NCI-H2029 treated with DMSO at 0.1 percent for 48 hours (cell line): ENCODE data around the gene MUCL3.
"Not testable (repeated sequence)": the region's sequence is repeated elsewhere in the genome, so short reads cannot be mapped to it uniquely, and the experiment has no call there.

Experiments used
- DNase-seq: peaks from one replicate; lab custom pipeline; 2025; lab: John Stamatoyannopoulos, UW

MUCL3 gene

GRCh38 chr6:30940361-30940986, at the start of gene MUCL3:
TSS of gene MUCL3 (plus strand) at chr6:30940973. CDS start at chr6:30941000, 27 bp downstream.
- DNase-seq: no peak

DNA sequence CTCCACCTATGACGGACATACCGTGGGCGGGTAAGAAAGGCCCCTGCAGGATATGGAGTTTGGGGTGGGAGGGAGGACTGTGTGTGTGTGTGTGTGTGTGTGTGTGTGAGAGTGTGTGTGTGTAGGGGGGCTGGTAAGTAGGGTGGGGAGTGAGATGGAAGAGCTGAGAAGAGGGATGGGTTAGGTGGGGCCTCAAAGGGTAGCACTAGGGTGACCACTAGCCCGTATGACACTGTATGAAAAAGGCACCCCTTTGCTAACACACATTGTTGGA, 49.4 kb upstream of the MUCL3 start:
- no peak for DNase-seq

DNA sequence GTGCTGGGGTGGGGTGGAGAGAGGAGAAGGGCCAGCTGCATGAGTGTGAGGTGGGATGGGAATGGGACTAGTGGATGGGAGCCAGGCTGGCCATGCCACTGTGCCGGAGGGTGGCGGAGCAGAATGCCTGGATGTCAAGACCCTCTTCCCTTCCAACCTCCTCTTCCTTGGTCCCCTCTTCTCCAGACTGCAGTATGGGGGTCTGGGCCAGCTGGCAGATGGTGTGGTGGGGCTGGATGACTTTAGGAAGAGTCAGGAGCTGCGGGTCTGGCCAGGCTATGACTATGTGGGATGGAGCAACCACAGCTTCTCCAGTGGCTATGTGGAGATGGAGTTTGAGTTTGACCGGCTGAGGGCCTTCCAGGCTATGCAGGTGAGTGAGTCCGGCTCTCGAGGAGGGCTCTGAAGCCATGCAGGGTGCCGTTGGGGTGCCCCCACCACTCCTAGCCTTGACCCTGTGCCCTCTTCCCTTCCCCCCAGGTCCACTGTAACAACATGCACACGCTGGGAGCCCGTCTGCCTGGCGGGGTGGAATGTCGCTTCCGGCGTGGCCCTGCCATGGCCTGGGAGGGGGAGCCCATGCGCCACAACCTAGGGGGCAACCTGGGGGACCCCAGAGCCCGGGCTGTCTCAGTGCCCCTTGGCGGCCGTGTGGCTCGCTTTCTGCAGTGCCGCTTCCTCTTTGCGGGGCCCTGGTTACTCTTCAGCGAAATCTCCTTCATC, 48.8 kb upstream of the MUCL3 start:
- no peak for DNase-seq

GRCh38 chr6:30893001-30893591, 47.7 kb upstream of the MUCL3 start:
- DNase-seq: no peak

- DNase-seq: no peak
Observed at GRCh38 chr6:30893666-30894065, 47.1 kb upstream of the MUCL3 start.

- DNase-seq: no peak
Observed at GRCh38 chr6:30894381-30894780, 46.4 kb upstream of the MUCL3 start.

GRCh38 chr6:30894935-30895334, 45.8 kb upstream of the MUCL3 start:
- no peak for DNase-seq

DNA sequence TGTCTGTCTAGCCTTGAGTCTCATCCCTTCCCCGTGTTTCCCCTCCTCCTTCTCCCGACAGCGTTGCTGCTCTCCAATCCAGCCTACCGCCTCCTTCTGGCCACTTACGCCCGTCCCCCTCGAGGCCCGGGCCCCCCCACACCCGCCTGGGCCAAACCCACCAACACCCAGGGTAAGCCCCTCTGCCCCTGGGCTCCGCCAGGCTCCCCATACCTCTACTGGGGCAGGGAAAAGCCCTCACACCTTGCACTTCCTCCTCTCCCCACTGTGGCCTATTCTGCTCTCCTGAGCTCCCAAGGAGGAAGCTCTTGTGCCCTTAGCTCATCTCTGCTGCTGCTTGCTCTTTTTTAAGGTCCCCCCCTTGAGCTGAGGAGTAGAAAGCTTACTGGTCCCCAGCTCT, 45.4 kb upstream of the MUCL3 start:
- no peak for DNase-seq

- no peak for DNase-seq
Observed at GRCh38 chr6:30896541-30896940, 44.2 kb upstream of the MUCL3 start.

DNA sequence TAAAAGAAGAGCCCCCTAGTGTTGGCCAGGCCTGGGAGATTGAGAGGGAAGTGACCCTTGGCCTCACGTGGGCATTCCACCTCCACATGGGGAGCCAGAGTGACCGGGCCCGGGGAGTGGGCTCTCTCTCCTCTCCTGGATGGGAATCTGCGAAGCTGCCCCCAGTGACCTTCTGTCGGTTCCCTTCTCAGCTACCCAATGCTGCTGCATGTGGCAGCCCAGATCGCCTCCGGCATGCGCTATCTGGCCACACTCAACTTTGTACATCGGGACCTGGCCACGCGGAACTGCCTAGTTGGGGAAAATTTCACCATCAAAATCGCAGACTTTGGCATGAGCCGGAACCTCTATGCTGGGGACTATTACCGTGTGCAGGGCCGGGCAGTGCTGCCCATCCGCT, 42.9 kb upstream of the MUCL3 start:
- DNase-seq: no peak

DNA sequence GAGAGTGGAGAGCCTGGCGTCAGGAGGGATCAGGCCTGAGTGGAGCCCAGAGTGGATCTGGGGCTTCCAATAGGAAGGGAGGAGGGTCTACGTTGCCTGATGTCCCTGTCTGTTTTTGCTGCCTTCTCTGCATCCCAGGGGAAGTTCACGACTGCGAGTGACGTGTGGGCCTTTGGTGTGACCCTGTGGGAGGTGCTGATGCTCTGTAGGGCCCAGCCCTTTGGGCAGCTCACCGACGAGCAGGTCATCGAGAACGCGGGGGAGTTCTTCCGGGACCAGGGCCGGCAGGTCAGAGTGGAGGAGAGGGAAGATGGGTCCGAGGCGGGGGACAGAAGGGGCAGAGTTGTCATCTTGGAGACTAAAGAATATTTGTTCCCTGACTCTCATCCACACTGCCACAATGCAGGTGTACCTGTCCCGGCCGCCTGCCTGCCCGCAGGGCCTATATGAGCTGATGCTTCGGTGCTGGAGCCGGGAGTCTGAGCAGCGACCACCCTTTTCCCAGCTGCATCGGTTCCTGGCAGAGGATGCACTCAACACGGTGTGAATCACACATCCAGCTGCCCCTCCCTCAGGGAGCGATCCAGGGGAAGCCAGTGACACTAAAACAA, 41.9 kb upstream of the MUCL3 start:
- no peak for DNase-seq

- no peak for DNase-seq
Observed at GRCh38 chr6:30900863-30901417, 39.8 kb upstream of the MUCL3 start.

DNA sequence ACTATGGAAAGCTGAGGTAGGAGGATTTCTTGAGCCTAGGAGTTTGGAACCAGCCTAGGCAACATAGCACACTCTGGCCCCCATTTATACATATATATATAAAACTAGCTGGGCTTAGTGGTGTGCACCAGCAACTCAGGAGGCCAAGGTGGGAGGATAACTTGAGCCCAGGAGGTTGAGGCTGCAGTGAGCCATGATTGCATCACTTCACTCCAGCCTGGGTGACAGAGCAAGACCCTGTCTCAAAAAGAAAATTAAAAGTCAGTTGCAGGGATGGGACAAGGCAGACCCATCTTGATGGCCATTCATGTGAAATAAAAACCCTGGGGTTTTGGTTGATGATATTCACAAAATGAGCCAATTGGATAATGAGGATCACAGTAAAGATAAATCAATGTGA, 39.3 kb upstream of the MUCL3 start:
- no peak for DNase-seq

- DNase-seq: not testable (repeated sequence)
Observed at GRCh38 chr6:30902196-30902595, 38.6 kb upstream of the MUCL3 start.

- no peak for DNase-seq
Observed at GRCh38 chr6:30902709-30903108, 38.1 kb upstream of the MUCL3 start.

DNA sequence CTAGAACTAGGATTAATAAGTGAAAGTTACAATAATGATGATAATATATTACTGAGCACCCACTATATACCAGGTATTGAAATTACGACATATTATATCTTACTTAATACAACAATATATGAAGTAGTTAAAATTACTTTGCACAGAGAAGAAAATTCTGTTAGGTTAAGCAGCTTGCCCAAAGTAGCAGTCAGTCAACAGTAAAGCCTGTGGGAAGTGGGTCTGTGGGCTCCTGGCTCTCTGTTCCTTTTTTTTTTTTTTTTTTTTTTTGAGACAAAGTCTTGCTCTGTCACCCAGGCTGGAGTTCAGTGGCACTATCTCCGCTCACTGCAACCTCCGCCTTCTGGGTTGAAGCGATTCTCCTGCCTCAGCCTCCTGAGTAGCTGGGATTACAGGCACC, 37.5 kb upstream of the MUCL3 start:
- no peak for DNase-seq

DNA sequence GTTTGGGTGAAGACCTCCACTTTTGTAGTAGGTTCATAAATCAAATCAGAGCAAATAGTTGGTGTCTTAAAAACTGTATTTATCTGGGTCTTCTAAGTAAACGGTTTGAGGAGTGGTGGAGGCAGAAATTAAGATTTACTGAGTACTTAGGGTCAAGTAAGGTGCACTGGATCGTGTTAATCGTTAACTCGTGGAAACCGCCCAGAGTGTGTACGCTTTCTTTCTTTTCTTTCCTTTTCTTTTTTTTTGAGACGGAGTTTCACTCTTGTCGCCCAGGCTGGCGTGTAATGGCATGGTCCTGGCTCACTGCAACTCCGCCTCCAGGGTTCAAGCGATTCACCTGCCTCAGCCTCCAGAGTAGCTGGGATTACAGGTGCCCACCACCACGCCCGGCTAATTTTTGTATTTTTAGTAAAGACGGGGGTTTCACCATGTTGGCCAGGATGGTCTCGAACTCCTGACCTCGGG, 33.4 kb upstream of the MUCL3 start:
- DNase-seq: not testable (repeated sequence)

- DNase-seq: peak; percentile 96
Observed at GRCh38 chr6:30907758-30908591, 32.8 kb upstream of the MUCL3 start, which contains the start of gene GTF2H4. TSS of gene GTF2H4 (plus strand) at chr6:30908207.

DNA sequence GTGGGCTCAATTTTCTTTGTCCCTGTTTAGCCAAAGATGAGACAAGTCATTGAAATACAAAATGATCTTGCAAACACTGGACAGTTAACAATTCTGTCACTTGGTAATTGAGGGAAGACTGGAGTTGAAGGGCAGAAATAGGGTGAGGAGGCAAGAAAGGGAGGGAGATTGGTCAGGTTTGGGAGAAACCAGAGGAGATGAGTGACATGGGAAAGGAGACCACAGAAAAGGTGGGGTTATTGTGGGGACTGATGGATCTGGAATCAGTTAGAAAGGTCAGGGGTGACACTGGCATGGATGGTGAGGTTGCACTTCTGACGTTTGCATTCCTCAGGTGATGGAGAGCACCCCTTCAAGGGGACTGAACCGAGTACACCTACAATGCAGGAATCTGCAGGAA, 32.1 kb upstream of the MUCL3 start:
- DNase-seq: no peak

DNA sequence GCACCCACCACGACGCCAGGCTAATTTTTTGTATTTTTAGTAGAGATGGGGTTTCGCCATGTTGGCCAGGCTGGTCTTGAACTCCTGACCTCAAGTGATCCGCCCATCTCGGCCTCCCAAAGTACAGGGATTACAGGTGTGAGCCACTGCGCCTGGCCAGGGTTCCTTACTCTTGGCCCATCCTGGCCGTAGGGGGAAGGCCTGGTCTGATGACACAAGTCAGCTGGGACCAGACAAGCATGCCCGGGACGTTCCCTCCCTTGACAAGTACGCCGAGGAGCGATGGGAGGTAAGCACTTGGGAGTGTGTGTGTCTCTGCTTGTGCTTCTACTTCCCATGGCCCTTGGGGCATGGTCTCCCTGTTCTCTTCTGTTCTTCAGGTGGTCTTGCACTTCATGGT, 30.3 kb upstream of the MUCL3 start:
- not testable (repeated sequence) for DNase-seq

- no peak for DNase-seq
Observed at GRCh38 chr6:30912746-30913520, 27.8 kb upstream of the MUCL3 start.
